ENCODE data around the gene DHX9. TPM values are rescaled to one million over a fixed set of nuclear protein-coding genes. Genes with fewer than 3 reads are reported as not detected.

DHX9 gene
- total RNA-seq, 1 experiment from 2014 or later, result 220 TPM

- no peak for TF ChIP-seq ZBTB33 (IDR thresholded peaks at IDR 0.05; ENCODE audit: extremely low read depth, insufficient replicate concordance, low read length)
These were observed 66.2 kb downstream of the DHX9 start (continued) for GRCh38 chr1:182905321-182905720.

GRCh38 chr1:182909578-182909977 lies 70.4 kb downstream of the DHX9 start:
- Histone ChIP-seq H3K9me3 (ENCODE audit: control insufficient read depth in 1 of 2, insufficient read depth in 1 of 2, low read depth in 1 of 2, low read length in 2 of 2) (peaks cover 0 to 4% of the 10 kb centered on the region in 2 experiments; a peak in 1 of 4 replicates), H3K9ac (ENCODE audit: low read length) (no peak overlapping the region), H2AFZ (ENCODE audit: low read depth, low read length, poor library complexity, severe bottlenecking) (no peak overlapping the region), H3K9me2 (ENCODE audit: insufficient read depth) (peaks cover 3% of the 10 kb centered on the region; the same call in 1 of the 2 replicates), H4K20me1 (ENCODE audit: insufficient read depth) (no peaks in the 10 kb centered on the region), H3K4me2 (ENCODE audit: low read length) (no peak overlapping the region), H3K27ac (ENCODE audit: low read depth, low read length) (no peak overlapping the region), H3K36me3 (ENCODE audit: control insufficient read depth in 1 of 2, insufficient read depth in 2 of 2, low read length in 2 of 2) (no peaks in the 10 kb centered on the region), H3K79me2 (ENCODE audit: insufficient read depth, low read length) (no peaks in the 10 kb centered on the region), H3K4me3 (replicated peaks in 1 of 2; ENCODE audit: low read depth in 1 of 2, low read length in 2 of 2) (no peak overlapping the region), H3K4me1 (ENCODE audit: control insufficient read depth in 1 of 2, insufficient read depth in 2 of 2, low read length in 2 of 2) (peaks cover 0 to 10% of the 10 kb centered on the region in 2 experiments; a peak in 1 of 4 replicates), H3K27me3 (ENCODE audit: insufficient read depth, low read length) (no peaks in the 10 kb centered on the region)
- BruUV-seq (replicated peaks), result no TSS peak
- intact Hi-C loops (cut with micrococcal nuclease), result no loop called here
- CTCF ChIA-PET, result no interaction called here
- POLR2A ChIA-PET, result no interaction called here
- ATAC-seq (no peak), DNase-seq (ENCODE audit: low read depth, low spot score) (no peak)
- RAD21 ChIA-PET (ENCODE audit: low non-redundant PET in 1 of 2, low total read pairs in 2 of 2, uncharacterized antibody in 2 of 2, unreplicated experiment in 2 of 2), result no interaction called here
- TF ChIP-seq JUND (IDR thresholded peaks at IDR 0.05), result no peak
- TF ChIP-seq FOSL1 (IDR thresholded peaks at IDR 0.05; ENCODE audit: low read depth), result no peak
- no peak for TF ChIP-seq EZH2phosphoT487 (IDR thresholded peaks at IDR 0.05; ENCODE audit: borderline replicate concordance)
- TF ChIP-seq REST (IDR thresholded peaks at IDR 0.05; ENCODE audit: low read depth), result no peak
- no peak for TF ChIP-seq ELF1 (IDR thresholded peaks at IDR 0.05; ENCODE audit: borderline replicate concordance, low read depth)
- no peak for TF ChIP-seq CEBPB (IDR thresholded peaks at IDR 0.05; ENCODE audit: low read depth)

All from HCT116 (cell line).